Neural cell (in vitro differentiated cells): ENCODE data around the gene DCT. TPM values are rescaled to one million over a fixed set of nuclear protein-coding genes. Genes with fewer than 3 reads are reported as not detected.

ENCODE experiments used
- H2AFZ ChIP-seq: fragments of 200-600, 300-800 bp; sonication (generic), shearing (Covaris generic); 2 replicates; pipeline ENCODE4 v1.6.0; 2014; ENCODE audit warnings: low read depth, mild to moderate bottlenecking, antibody characterized with exemption, low read length, moderate library complexity
- H3F3A ChIP-seq: fragments of 200-600 bp; shearing (Covaris generic); 2 replicates; pipeline ENCODE4 v1.6.1; 2016; ENCODE audit warnings: mild to moderate bottlenecking, moderate library complexity, mixed read lengths, antibody characterized with exemption, low read length; ENCODE audit not compliant: insufficient read depth, poor library complexity, severe bottlenecking
- H3K27ac ChIP-seq: fragments of 200-600, 300-800 bp; sonication (generic), shearing (Covaris generic); 2 replicates; pipeline ENCODE4 v1.5.1; 2014; ENCODE audit warnings: mild to moderate bottlenecking, low read length, moderate library complexity
- H3K27me3 ChIP-seq: fragments of 300-800, 200-600 bp; sonication (generic), shearing (Covaris generic); 2 replicates; pipeline ENCODE4 v1.6.0; 2014; ENCODE audit warnings: mild to moderate bottlenecking, low read depth, low read length, moderate library complexity; ENCODE audit not compliant: insufficient read depth
- H3K36me3 ChIP-seq: fragments of 300-800, 200-600 bp; sonication (generic), shearing (Covaris generic); 2 replicates; pipeline ENCODE4 v1.5.1; 2014; ENCODE audit warnings: mild to moderate bottlenecking, antibody characterized with exemption, low read length, moderate library complexity; ENCODE audit not compliant: insufficient read depth
- H3K4me2 ChIP-seq: fragments of 300-800, 200-600 bp; sonication (generic), shearing (Covaris generic); 2 replicates; pipeline ENCODE4 v1.6.0; 2014; ENCODE audit warnings: mild to moderate bottlenecking, low read length
- H3K4me3 ChIP-seq: fragments of 300-800, 200-600 bp; sonication (generic), shearing (Covaris generic); 2 replicates; pipeline ENCODE4 v1.5.1; 2014; ENCODE audit warnings: mild to moderate bottlenecking, low read length, moderate library complexity
- H3K79me2 ChIP-seq: fragments of 200-600 bp; shearing (Covaris generic); replicated peaks from 2 replicates; pipeline ENCODE4 v1.6.0; 2014; ENCODE audit warnings: mild to moderate bottlenecking, low read length, moderate library complexity; ENCODE audit not compliant: insufficient read depth
- H3K9ac ChIP-seq: fragments of 300-800, 200-600 bp; sonication (generic), shearing (Covaris generic); 2 replicates; pipeline ENCODE4 v1.6.1; 2016; ENCODE audit warnings: mild to moderate bottlenecking, low read length, mixed read lengths
- H3K9me2 ChIP-seq: fragments of 200-600 bp; shearing (Covaris generic); 2 replicates; pipeline ENCODE4 v1.6.1; 2016; ENCODE audit warnings: mild to moderate bottlenecking, low read length, mixed read lengths; ENCODE audit not compliant: insufficient read depth
- H3K9me3 ChIP-seq: fragments of 200-600, 300-800 bp; sonication (generic), shearing (Covaris generic); 2 replicates; pipeline ENCODE4 v1.6.1; 2016; ENCODE audit warnings: mild to moderate bottlenecking, mixed run types, low read length, moderate library complexity, mixed read lengths
- H4K20me1 ChIP-seq: fragments of 200-600 bp; shearing (Covaris generic); 2 replicates; pipeline ENCODE4 v1.6.1; 2016; ENCODE audit warnings: mild to moderate bottlenecking, mixed run types; ENCODE audit not compliant: insufficient read depth
- EP300 ChIP-seq: fragments of 450-650 bp; conservative IDR thresholded peaks from 2 replicates; pipeline ENCODE4 v1.6.1; 2014; ENCODE audit warnings: antibody characterized with exemption, mild to moderate bottlenecking, moderate library complexity; ENCODE audit not compliant: poor library complexity, severe bottlenecking
- EZH2 ChIP-seq: fragments of 200-600, 300-800 bp; shearing (Covaris generic), sonication (generic); IDR thresholded peaks from 2 replicates; pipeline ENCODE4 v1.6.1; 2014; ENCODE audit warnings: antibody characterized with exemption, low read length, borderline replicate concordance, mild to moderate bottlenecking; ENCODE audit not compliant: insufficient read depth, poor library complexity, severe bottlenecking
- POLR2AphosphoS5 ChIP-seq: IDR thresholded peaks from 2 replicates; pipeline ENCODE4 v1.6.1; 2012
- RAD21 ChIP-seq: fragments of 450-650 bp; conservative IDR thresholded peaks from 2 replicates; pipeline ENCODE4 v1.6.1; 2014; ENCODE audit warnings: antibody characterized with exemption, mild to moderate bottlenecking, moderate library complexity
- polyA plus RNA-seq: library from polyadenylated mRNA; depleted of rRNA; stranded (reverse); fragments of >200 nt; gene quantifications from 2 replicates; pipeline ENCODE4 v1.2.3, GENCODE V29; 2014
- TF ChIP-seq, protein P1 (sequence below): IDR thresholded peaks from 2 replicates; pipeline ENCODE4 v1.6.1; 2012; ENCODE audit warnings: borderline replicate concordance
- TF ChIP-seq, protein P2 (sequence below): fragments of 450-650 bp; IDR thresholded peaks from 2 replicates; pipeline ENCODE4 v1.5.1; 2014; ENCODE audit warnings: antibody characterized with exemption, mild to moderate bottlenecking, moderate library complexity; ENCODE audit not compliant: poor library complexity, severe bottlenecking

Gene DCT
- polyA plus RNA-seq, 1 donor from 2014 or later: not detected

DNA sequence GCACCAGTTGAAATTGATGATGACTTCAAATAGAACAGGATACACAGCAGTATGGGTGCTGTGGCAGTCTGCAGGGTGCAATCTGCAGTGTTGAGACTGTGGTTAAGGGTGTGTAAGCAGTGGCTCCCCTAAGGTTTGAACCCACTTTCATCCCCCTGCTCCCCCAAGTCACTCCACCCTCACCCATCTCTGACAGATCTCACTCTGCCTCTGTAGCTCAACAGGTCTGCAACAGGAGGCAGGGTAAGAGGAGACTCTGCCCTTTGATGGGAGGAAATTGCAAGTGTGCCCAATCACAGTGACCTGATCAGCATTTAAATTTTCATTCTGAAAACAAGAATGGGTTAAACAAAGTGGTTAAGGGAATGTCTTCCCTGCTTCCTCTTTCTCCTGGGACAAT, 92.4 kb downstream of the DCT start:
- TF ChIP-seq RAD21 (no peak), POLR2AphosphoS5 (no peak), EP300 (no peak), EZH2 (no peak)
- TF ChIP-seq, protein P1, sequence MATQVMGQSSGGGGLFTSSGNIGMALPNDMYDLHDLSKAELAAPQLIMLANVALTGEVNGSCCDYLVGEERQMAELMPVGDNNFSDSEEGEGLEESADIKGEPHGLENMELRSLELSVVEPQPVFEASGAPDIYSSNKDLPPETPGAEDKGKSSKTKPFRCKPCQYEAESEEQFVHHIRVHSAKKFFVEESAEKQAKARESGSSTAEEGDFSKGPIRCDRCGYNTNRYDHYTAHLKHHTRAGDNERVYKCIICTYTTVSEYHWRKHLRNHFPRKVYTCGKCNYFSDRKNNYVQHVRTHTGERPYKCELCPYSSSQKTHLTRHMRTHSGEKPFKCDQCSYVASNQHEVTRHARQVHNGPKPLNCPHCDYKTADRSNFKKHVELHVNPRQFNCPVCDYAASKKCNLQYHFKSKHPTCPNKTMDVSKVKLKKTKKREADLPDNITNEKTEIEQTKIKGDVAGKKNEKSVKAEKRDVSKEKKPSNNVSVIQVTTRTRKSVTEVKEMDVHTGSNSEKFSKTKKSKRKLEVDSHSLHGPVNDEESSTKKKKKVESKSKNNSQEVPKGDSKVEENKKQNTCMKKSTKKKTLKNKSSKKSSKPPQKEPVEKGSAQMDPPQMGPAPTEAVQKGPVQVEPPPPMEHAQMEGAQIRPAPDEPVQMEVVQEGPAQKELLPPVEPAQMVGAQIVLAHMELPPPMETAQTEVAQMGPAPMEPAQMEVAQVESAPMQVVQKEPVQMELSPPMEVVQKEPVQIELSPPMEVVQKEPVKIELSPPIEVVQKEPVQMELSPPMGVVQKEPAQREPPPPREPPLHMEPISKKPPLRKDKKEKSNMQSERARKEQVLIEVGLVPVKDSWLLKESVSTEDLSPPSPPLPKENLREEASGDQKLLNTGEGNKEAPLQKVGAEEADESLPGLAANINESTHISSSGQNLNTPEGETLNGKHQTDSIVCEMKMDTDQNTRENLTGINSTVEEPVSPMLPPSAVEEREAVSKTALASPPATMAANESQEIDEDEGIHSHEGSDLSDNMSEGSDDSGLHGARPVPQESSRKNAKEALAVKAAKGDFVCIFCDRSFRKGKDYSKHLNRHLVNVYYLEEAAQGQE: no peak
- TF ChIP-seq, protein P2, sequence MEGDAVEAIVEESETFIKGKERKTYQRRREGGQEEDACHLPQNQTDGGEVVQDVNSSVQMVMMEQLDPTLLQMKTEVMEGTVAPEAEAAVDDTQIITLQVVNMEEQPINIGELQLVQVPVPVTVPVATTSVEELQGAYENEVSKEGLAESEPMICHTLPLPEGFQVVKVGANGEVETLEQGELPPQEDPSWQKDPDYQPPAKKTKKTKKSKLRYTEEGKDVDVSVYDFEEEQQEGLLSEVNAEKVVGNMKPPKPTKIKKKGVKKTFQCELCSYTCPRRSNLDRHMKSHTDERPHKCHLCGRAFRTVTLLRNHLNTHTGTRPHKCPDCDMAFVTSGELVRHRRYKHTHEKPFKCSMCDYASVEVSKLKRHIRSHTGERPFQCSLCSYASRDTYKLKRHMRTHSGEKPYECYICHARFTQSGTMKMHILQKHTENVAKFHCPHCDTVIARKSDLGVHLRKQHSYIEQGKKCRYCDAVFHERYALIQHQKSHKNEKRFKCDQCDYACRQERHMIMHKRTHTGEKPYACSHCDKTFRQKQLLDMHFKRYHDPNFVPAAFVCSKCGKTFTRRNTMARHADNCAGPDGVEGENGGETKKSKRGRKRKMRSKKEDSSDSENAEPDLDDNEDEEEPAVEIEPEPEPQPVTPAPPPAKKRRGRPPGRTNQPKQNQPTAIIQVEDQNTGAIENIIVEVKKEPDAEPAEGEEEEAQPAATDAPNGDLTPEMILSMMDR: no peak
- H3K9ac ChIP-seq: no peak overlapping the region

More for the DNA sequence above, 92.4 kb downstream of the DCT start:
- no peaks in the 10 kb centered on the region for H3K9me3 ChIP-seq
- no peaks in the 10 kb centered on the region for H3F3A ChIP-seq
- H3K4me2 ChIP-seq: no peak overlapping the region
- H3K27me3 ChIP-seq: no peaks in the 10 kb centered on the region
- H3K36me3 ChIP-seq: no peaks in the 10 kb centered on the region
- no peak overlapping the region for H2AFZ ChIP-seq
- no peaks in the 10 kb centered on the region for H4K20me1 ChIP-seq
- H3K27ac ChIP-seq: no peak overlapping the region
- no peak overlapping the region for H3K4me3 ChIP-seq
- no peaks in the 10 kb centered on the region for H3K9me2 ChIP-seq
- H3K79me2 ChIP-seq: no peaks in the 10 kb centered on the region

Other genes with a start within 250 kb of the DCT start
- 10.2 and 10.3 TPM in 2 replicates for gene TGDS, start 116.5 kb upstream of the DCT start, polyA plus RNA-seq
- 5.5 and 5.7 TPM in 2 replicates for gene GPR180, start 122.2 kb upstream of the DCT start, polyA plus RNA-seq
- gene SOX21, start 232.9 kb upstream of the DCT start, polyA plus RNA-seq: 0.35 TPM in 1 of 2 replicates, not detected in the other